Heart right ventricle (tissue), 16 donors: ENCODE measurements around the gene PHC2. TPM values are rescaled to one million over a fixed set of nuclear protein-coding genes. Genes with fewer than 3 reads are reported as not detected.
A peak's percentile ranks its signal among the peaks of the same experiment; 100 is the strongest.

ENCODE experiments used
- ATAC-seq, 8 donors: fragments of 200-7000 bp; cut with Tn5 transposase; one replicate each; pipeline ENCODE4 v1.9.1; 2020; ENCODE audit warnings: mild to moderate bottlenecking in 8 of 8, moderate library complexity in 8 of 8, moderate number of reproducible peaks in 1 of 8
- DNase-seq, 2 donors: peaks; one replicate each; pipeline ENCODE4 v3.0.0-alpha.2; 2020
- H3K27ac ChIP-seq, 10 donors: fragments of 200-600 bp; sonication (generic) in 2 of 10; one replicate each; pipeline versions ENCODE4 v1.5.0 to v1.8.0; 2020 to 2022; ENCODE audit warnings: mild to moderate bottlenecking in 3 of 10
- H3K27me3 ChIP-seq, 7 donors: fragments of 200-600 bp; one replicate each; pipeline ENCODE4 v1.8.0; 2021 to 2022; ENCODE audit warnings: mild to moderate bottlenecking in 2 of 7
- H3K36me3 ChIP-seq, 9 donors: fragments of 200-600 bp; sonication (generic) in 1 of 9; one replicate each; pipeline versions ENCODE4 v1.5.0 to v1.8.0; 2020 to 2022; ENCODE audit warnings: mild to moderate bottlenecking in 2 of 9
- H3K4me1 ChIP-seq, 9 donors: fragments of 200-600 bp; sonication (generic) in 1 of 9; one replicate each; pipeline versions ENCODE4 v1.5.0 to v1.8.0; 2020 to 2022; ENCODE audit warnings: mild to moderate bottlenecking in 4 of 9
- H3K4me3 ChIP-seq, 10 donors: fragments of 200-600 bp; sonication (generic) in 2 of 10; one replicate each; pipeline versions ENCODE4 v1.5.0 to v1.8.0; 2020 to 2022; ENCODE audit warnings: mild to moderate bottlenecking in 7 of 10, moderate library complexity in 2 of 10
- H3K9me3 ChIP-seq, 11 donors: fragments of 200-600 bp in 10 of 11; sonication (generic) in 2 of 11; one replicate each; pipeline versions ENCODE4 v1.5.0 to v1.8.0; 2013 to 2022; ENCODE audit warnings: mild to moderate bottlenecking in 2 of 11, control low read depth in 1 of 11, moderate library complexity in 1 of 11
- CTCF ChIP-seq, 9 donors: fragments of 200-600 bp; sonication (generic) in 2 of 9; IDR thresholded peaks; one replicate each; pipeline versions ENCODE4 v1.5.0 to v1.8.0; 2021 to 2022; ENCODE audit warnings: antibody characterized with exemption in 9 of 9, mild to moderate bottlenecking in 5 of 9, moderate library complexity in 1 of 9
- WGBS, 2 donors: extraction: QIAGEN DNeasy Blood & Tissue Kit; methylation state at CpG; one replicate each; pipeline ENCODE4 v1.1.7; 2013; ENCODE audit warnings: inconsistent platforms in 1 of 2; 5-methylcytosine and 5-hydroxymethylcytosine counted together
- intact Hi-C, 10 donors: fragments of 100-400 bp; cut with DNase I; formaldehyde crosslinking; loops; one replicate each; pipeline versions ENCODE4 v1.11.1 to v1.14.2; 2022
- polyA plus RNA-seq, 2 donors: library from polyadenylated mRNA; stranded (reverse); fragments of 200-250 nt; gene quantifications; one replicate each; pipeline ENCODE4 v1.2.3, GENCODE V29; 2013
- total RNA-seq, 10 donors: library from RNA; stranded (reverse); fragmentation: NEBNext Ultra II Directional in 3 of 10; extraction: Animal tissue kit (Norgen Biotek cat#: 25700) in 3 of 10; gene quantifications; one replicate each; pipeline versions ENCODE4 v1.2.1 to v1.2.4, GENCODE V29; 2021 to 2023
- donor health status: Arrhythmogenic right ventricular cardiomyopathy.
- donor health status: ischemic (EF 13 %, LVEDD 7.1; RV severe dilation, severe dysfunction).
- donor health status: healthy with polysubstance abuse.
- donor health status: DM: no; HTN: yes; CAD: no.
- donor health status: DM: no; HTN: no; CAD: no.
- donor health status: ischemic (EF 25% LVEDD 6.9; RV normal size, moderate dysfunction).
- donor health status: ischemic (EF 25% LVEDD 5.7; RV mildly dilated, moderate dysfunction).
- donor health status: healthy.
- donor health status: DM: yes; HTN: yes; CAD: no.
- donor health status: Ischemic cardiomyopathy.
- donor health status: ischemic (EF 35%, LVEDD 5.7; RV mildly dilated, moderate dysfunction).
- donor health status: nonischemic (EF 11% LVEDD 7.7; RV severe dilation, severe dysfunction).
- donor health status: DM: yes; HTN: yes; CAD: no.
- donor health status: PGD.
- donor health status: ischemic (EF 29% LVEDD 5.4; RV normal size, mild dysfunction).
- donor health status: nonischemic (EF 23%, LVEDD 6.1; RV moderate dilation, normal function).

Gene PHC2
- total and polyA plus RNA-seq, 12 donors = 81.2 to 136 (median 99.3) TPM

- DNase-seq (no peak), ATAC-seq (no peak)
- intact Hi-C loops = loop anchor here in 8 of 10 donors (5.0 to 10.0 kb wide), 10 partner anchors 94 to 374 kb away; no protein-coding TSS in a partner anchor
- Histone ChIP-seq H3K36me3 (no peaks in the 10 kb centered on the region), H3K4me1 (peaks cover 5 to 52% (median 43%) of the 10 kb centered on the region in 9 donors), H3K4me3 (no peak overlapping the region), H3K27me3 (no peaks in the 10 kb centered on the region), H3K9me3 (no peaks in the 10 kb centered on the region), H3K27ac (no peak overlapping the region)
- TF ChIP-seq CTCF (IDR thresholded peaks at IDR 0.05) = no peak
- 84 to 88% methylated on average over 3 of the region's 3 CpGs for WGBS, 2 donors
Measured at GRCh38 chr1:33468967-33469366, 38.1 kb upstream of the PHC2 start.

- intact Hi-C loops = loop anchor here in 8 of 10 donors (5.0 to 10.0 kb wide), 10 partner anchors 94 to 374 kb away; no protein-coding TSS in a partner anchor
- DNase-seq = no peak
- peaks cover 4 to 47% (median 38%) of the 10 kb centered on the region in 9 donors for H3K4me1 ChIP-seq
- 95 to 97% methylated on average over 4 of the region's 4 CpGs for WGBS, 2 donors
- no peak for ATAC-seq
- H3K9me3 ChIP-seq = no peaks in the 10 kb centered on the region
- no peak for TF ChIP-seq CTCF (IDR thresholded peaks at IDR 0.05)
- H3K27ac ChIP-seq = no peak overlapping the region
- H3K36me3 ChIP-seq = no peaks in the 10 kb centered on the region
- no peaks in the 10 kb centered on the region for H3K27me3 ChIP-seq
- H3K4me3 ChIP-seq = no peak overlapping the region
Measured at GRCh38 chr1:33468531-33468930, 37.6 kb upstream of the PHC2 start.

- no peaks in the 10 kb centered on the region for H3K36me3 ChIP-seq
- WGBS, 2 donors = 82 to 86% methylated on average over 4 of the region's 4 CpGs
- no peak for ATAC-seq
- H3K9me3 ChIP-seq = no peaks in the 10 kb centered on the region
- no peak overlapping the region for H3K4me3 ChIP-seq
- intact Hi-C loops = loop anchor here in 8 of 10 donors (5.0 to 10.0 kb wide), 10 partner anchors 93 to 373 kb away; no protein-coding TSS in a partner anchor
- DNase-seq = no peak
- peaks cover under 1 to 42% (median 33%) of the 10 kb centered on the region in 9 donors for H3K4me1 ChIP-seq
- TF ChIP-seq CTCF (IDR thresholded peaks at IDR 0.05) = no peak
- no peak overlapping the region for H3K27ac ChIP-seq
- H3K27me3 ChIP-seq = no peaks in the 10 kb centered on the region
Measured at GRCh38 chr1:33468011-33468410, 37.1 kb upstream of the PHC2 start.

- Histone ChIP-seq H3K4me3 (no peak overlapping the region), H3K27ac (peak overlapping the region in 2 of 10 donors; percentile 14 to 15), H3K36me3 (no peaks in the 10 kb centered on the region), H3K4me1 (peaks cover 0 to 47% (median 28%) of the 10 kb centered on the region in 9 donors), H3K27me3 (no peaks in the 10 kb centered on the region), H3K9me3 (no peaks in the 10 kb centered on the region)
- intact Hi-C loops = loop anchor here in 8 of 10 donors (5.0 to 10.0 kb wide), 10 partner anchors 91 to 371 kb away; no protein-coding TSS in a partner anchor
- peak in 1 of 2 donors; percentile 60 for DNase-seq
- peak in 4 of 8 donors; percentile 12 to 57 (median 38) for ATAC-seq
- WGBS, 2 donors = 11 to 17% methylated on average over 6 of the region's 6 CpGs
- TF ChIP-seq CTCF (IDR thresholded peaks at IDR 0.05) = no peak
Measured at GRCh38 chr1:33466159-33466558, 35.3 kb upstream of the PHC2 start.
